HL-60/S4 treated with retinoic acid at 250 ng/mL for 4 days and 3 days (cell line): ENCODE results near the gene BICD1.

Experiments used
- in situ Hi-C: fragments of 300-500 bp; cut with MboI; formaldehyde crosslinking; loops from 2 replicates; pipeline ENCODE4 v1.7.0; 2022; ENCODE audit warnings: low sequenced_read_pairs

The BICD1 gene

GRCh38 chr12:32312049-32312670, 205.5 kb downstream of the BICD1 start:
- in situ Hi-C loops, result loop anchor here (25.0 kb wide), 1 partner anchor 925 kb away; no protein-coding TSS in a partner anchor

GRCh38 chr12:32322354-32322753, 215.7 kb downstream of the BICD1 start:
- in situ Hi-C loops, result loop anchor here (25.0 kb wide), 1 partner anchor 935 kb away; no protein-coding TSS in a partner anchor

- in situ Hi-C loops, result no loop called here
Measured at GRCh38 chr12:32331133-32331532, 224.5 kb downstream of the BICD1 start.

GRCh38 chr12:32332446-32332845, 225.8 kb downstream of the BICD1 start:
- in situ Hi-C loops, result no loop called here

- in situ Hi-C loops, result no loop called here
Measured at GRCh38 chr12:32334371-32334777, 227.7 kb downstream of the BICD1 start.

GRCh38 chr12:32336261-32336660, 229.6 kb downstream of the BICD1 start:
- in situ Hi-C loops, result no loop called here

GRCh38 chr12:32343496-32343895, 236.8 kb downstream of the BICD1 start:
- in situ Hi-C loops, result no loop called here

- in situ Hi-C loops, result no loop called here
Measured at GRCh38 chr12:32344047-32344446, 237.4 kb downstream of the BICD1 start.

GRCh38 chr12:32353540-32353939, 246.9 kb downstream of the BICD1 start:
- in situ Hi-C loops, result loop anchor here (25.0 kb wide), 1 partner anchor 309 kb away; no protein-coding TSS in a partner anchor

- in situ Hi-C loops, result loop anchor here (25.0 kb wide), 1 partner anchor 305 kb away; no protein-coding TSS in a partner anchor
Measured at GRCh38 chr12:32357601-32358249, 251.1 kb downstream of the BICD1 start.

- in situ Hi-C loops, result loop anchor here (25.0 kb wide), 1 partner anchor 301 kb away; no protein-coding TSS in a partner anchor
Measured at GRCh38 chr12:32360956-32361355, 254.3 kb downstream of the BICD1 start.

- in situ Hi-C loops, result loop anchor here (25.0 kb wide), 1 partner anchor 299 kb away; no protein-coding TSS in a partner anchor
Measured at GRCh38 chr12:32362892-32363291, 256.2 kb downstream of the BICD1 start.

GRCh38 chr12:32365473-32366064, 258.9 kb downstream of the BICD1 start:
- in situ Hi-C loops, result loop anchor here (25.0 kb wide), 1 partner anchor 297 kb away; no protein-coding TSS in a partner anchor

- in situ Hi-C loops, result loop anchor here (25.0 kb wide), 1 partner anchor 296 kb away; no protein-coding TSS in a partner anchor
Measured at GRCh38 chr12:32366714-32367113, 260.1 kb downstream of the BICD1 start.

- in situ Hi-C loops, result loop anchor here (25.0 kb wide), 1 partner anchor 295 kb away; no protein-coding TSS in a partner anchor
Measured at GRCh38 chr12:32367381-32367780, 260.7 kb downstream of the BICD1 start.

- in situ Hi-C loops, result loop anchor here (25.0 kb wide), 1 partner anchor 293 kb away; no protein-coding TSS in a partner anchor
Measured at GRCh38 chr12:32369202-32369601, 262.6 kb downstream of the BICD1 start.

GRCh38 chr12:32377344-32378055, 270.9 kb downstream of the BICD1 start:
- in situ Hi-C loops, result no loop called here

GRCh38 chr12:32379213-32379612, 272.6 kb downstream of the BICD1 start:
- in situ Hi-C loops, result no loop called here

GRCh38 chr12:32379667-32380066, 273.0 kb downstream of the BICD1 start:
- in situ Hi-C loops, result no loop called here

- in situ Hi-C loops, result no loop called here
Measured at GRCh38 chr12:32382226-32382625, 275.6 kb downstream of the BICD1 start.
